ENCODE measurements around the gene ATN1. TPM values are rescaled to one million over a fixed set of nuclear protein-coding genes. Genes with fewer than 3 reads are reported as not detected.

ATN1 gene
- total RNA-seq, 5 donors from 2014 or later (not counting 1 experiment from before 2014, with no cell fraction given) = 34.7 to 44.3 (median 41.7) TPM

- Histone ChIP-seq H3K9me3 (no peaks in the 10 kb centered on the region), H3K4me1 (ENCODE audit: control insufficient read depth in 1 of 2, extremely low read depth in 1 of 2, insufficient read depth in 2 of 2, low read length in 2 of 2) (peaks cover 62 to 98% of the 10 kb centered on the region in 2 experiments), H3K27ac (ENCODE audit: low read length) (peak overlapping the region; percentile 97), H3K36me3 (ENCODE audit: control insufficient read depth in 2 of 2, extremely low read depth in 1 of 2, insufficient read depth in 1 of 2, low read length in 1 of 2) (peaks cover 6 to 54% of the 10 kb centered on the region in 2 donors), H3K27me3 (replicated peaks in 1 of 2; ENCODE audit: control insufficient read depth in 2 of 2, extremely low read depth in 1 of 2, insufficient read depth in 2 of 2, low read length in 1 of 2) (no peaks in the 10 kb centered on the region), H3K4me3 (ENCODE audit: control insufficient read depth in 1 of 2, extremely low read depth in 1 of 2, low read length in 1 of 2) (peak overlapping the region; percentile 38 to 39)
- ATAC-seq (replicated peaks in 1 of 4) (no peak), DNase-seq (no peak)
- CTCF ChIA-PET = interaction anchor here (1.4 to 6.8 kb wide), 8 partner anchors 9 to 108 kb away, joined by 3 to 126 read pairs (median 7); partner anchors contain the start of genes C12orf57 (in 2 of the 2), PTPN6 (in 2 of the 2), RNU7-1 (in 2 of the 2) and CDCA3 (in 1 of the 2)
- peaks cover 32% of the 10 kb centered on the region for H3K36me3 Mint-ChIP-seq
- WGBS (ENCODE audit: insufficient coverage) = 78% methylated on average over 17 of the region's 26 CpGs
- H3K4me3 Mint-ChIP-seq = peak overlapping the region; percentile 68 to 89 (median 88)
- peak overlapping the region; percentile 99 to 100 for H3K27ac Mint-ChIP-seq
- POLR2A ChIA-PET = interaction anchor here in 1 of 2 donors (1.7 to 2.1 kb wide), 2 partner anchors 15 to 16 kb away, joined by 15 to 22 read pairs; partner anchors contain the start of genes C12orf57 and RNU7-1
- no peaks in the 10 kb centered on the region for H3K27me3 Mint-ChIP-seq
- H3K4me1 Mint-ChIP-seq = peaks cover 77 to 92% (median 87%) of the 10 kb centered on the region in 3 donors
- H3K9me3 Mint-ChIP-seq = no peaks in the 10 kb centered on the region
Observed at GRCh38 chr12:6959805-6960592, 32.2 kb downstream of the ATN1 start.

GRCh38 chr12:6960593-6961277 is 33.0 kb downstream of the ATN1 start:
- Mint-ChIP-seq H3K4me1 (peaks cover 77 to 90% (median 85%) of the 10 kb centered on the region in 3 donors), H3K27me3 (no peaks in the 10 kb centered on the region), H3K36me3 (peaks cover 36% of the 10 kb centered on the region), H3K9me3 (no peaks in the 10 kb centered on the region), H3K27ac (peak overlapping the region; percentile 99 to 100), H3K4me3 (peak overlapping the region; percentile 68 to 88 (median 76))
- H3K27me3 ChIP-seq (replicated peaks in 1 of 2; ENCODE audit: control insufficient read depth in 2 of 2, extremely low read depth in 1 of 2, insufficient read depth in 2 of 2, low read length in 1 of 2) = no peaks in the 10 kb centered on the region
- H3K9me3 ChIP-seq = no peaks in the 10 kb centered on the region
- peak overlapping the region in 1 of 2 donors; percentile 3 for H3K4me3 ChIP-seq (ENCODE audit: control insufficient read depth in 1 of 2, extremely low read depth in 1 of 2, low read length in 1 of 2)
- H3K27ac ChIP-seq (ENCODE audit: low read length) = peak overlapping the region; percentile 97
- 41% methylated on average over 12 of the region's 13 CpGs for WGBS (ENCODE audit: insufficient coverage)
- POLR2A ChIA-PET = interaction anchor here (2.0 to 2.1 kb wide), 2 partner anchors 16 to 18 kb away, joined by 9 to 22 read pairs; partner anchors contain the start of genes C12orf57 (in 2 of the 2) and RNU7-1 (in 2 of the 2)
- CTCF ChIA-PET = interaction anchor here (0.5 to 6.8 kb wide), 12 partner anchors 8 to 346 kb away, joined by 3 to 126 read pairs (median 6); partner anchors contain the start of genes C12orf57 (in 2 of the 2), PTPN6 (in 2 of the 2), RNU7-1 (in 2 of the 2) and CDCA3 (in 1 of the 2)
- peaks cover 55 to 96% of the 10 kb centered on the region in 2 experiments for H3K4me1 ChIP-seq (ENCODE audit: control insufficient read depth in 1 of 2, extremely low read depth in 1 of 2, insufficient read depth in 2 of 2, low read length in 2 of 2)
- H3K36me3 ChIP-seq (ENCODE audit: control insufficient read depth in 2 of 2, extremely low read depth in 1 of 2, insufficient read depth in 1 of 2, low read length in 1 of 2) = peaks cover 3 to 54% of the 10 kb centered on the region in 2 donors
- DNase-seq = peak in 3 of 35 experiments; percentile 44 to 60 (median 45)
- ATAC-seq (replicated peaks in 1 of 4) = peak; percentile 2 to 7 (median 4)

GRCh38 chr12:6961278-6961694 is 33.5 kb downstream of the ATN1 start:
- Mint-ChIP-seq H3K4me3 (peak overlapping the region; percentile 68 to 88 (median 76)), H3K4me1 (peaks cover 71 to 85% (median 80%) of the 10 kb centered on the region in 3 donors), H3K9me3 (no peaks in the 10 kb centered on the region), H3K36me3 (peaks cover 34% of the 10 kb centered on the region), H3K27ac (peak overlapping the region; percentile 99 to 100), H3K27me3 (no peaks in the 10 kb centered on the region)
- H3K4me1 ChIP-seq (ENCODE audit: control insufficient read depth in 1 of 2, extremely low read depth in 1 of 2, insufficient read depth in 2 of 2, low read length in 2 of 2) = peaks cover 53 to 90% of the 10 kb centered on the region in 2 experiments
- H3K27me3 ChIP-seq (replicated peaks in 1 of 2; ENCODE audit: control insufficient read depth in 2 of 2, extremely low read depth in 1 of 2, insufficient read depth in 2 of 2, low read length in 1 of 2) = no peaks in the 10 kb centered on the region
- H3K4me3 ChIP-seq (ENCODE audit: control insufficient read depth in 1 of 2, extremely low read depth in 1 of 2, low read length in 1 of 2) = peak overlapping the region in 1 of 2 donors; percentile 9
- H3K27ac ChIP-seq (ENCODE audit: low read length) = peak overlapping the region; percentile 97
- CTCF ChIA-PET = interaction anchor here (0.5 to 6.8 kb wide), 14 partner anchors 8 to 346 kb away, joined by 3 to 126 read pairs (median 6); partner anchors contain the start of genes C12orf57 (in 2 of the 2), PTPN6 (in 2 of the 2), RNU7-1 (in 2 of the 2) and CDCA3 (in 1 of the 2)
- peaks cover 0 to 54% of the 10 kb centered on the region in 2 donors for H3K36me3 ChIP-seq (ENCODE audit: control insufficient read depth in 2 of 2, extremely low read depth in 1 of 2, insufficient read depth in 1 of 2, low read length in 1 of 2)
- peak; percentile 77 to 80 (median 80) for ATAC-seq (replicated peaks in 1 of 4)
- no peaks in the 10 kb centered on the region for H3K9me3 ChIP-seq
- peak; percentile 73 to 95 (median 85) for DNase-seq
- 2% methylated on average over 23 of the region's 24 CpGs for WGBS (ENCODE audit: insufficient coverage)
- POLR2A ChIA-PET = interaction anchor here (2.0 to 2.1 kb wide), 2 partner anchors 17 to 18 kb away, joined by 9 to 22 read pairs; partner anchors contain the start of genes C12orf57 (in 2 of the 2) and RNU7-1 (in 2 of the 2)

- no peaks in the 10 kb centered on the region for H3K27me3 Mint-ChIP-seq
- peaks cover 66 to 80% (median 75%) of the 10 kb centered on the region in 3 donors for H3K4me1 Mint-ChIP-seq
- H3K4me3 Mint-ChIP-seq = peak overlapping the region; percentile 68 to 88 (median 76)
- H3K36me3 Mint-ChIP-seq = peaks cover 32% of the 10 kb centered on the region
- no peaks in the 10 kb centered on the region for H3K27me3 ChIP-seq (replicated peaks in 1 of 2; ENCODE audit: control insufficient read depth in 2 of 2, extremely low read depth in 1 of 2, insufficient read depth in 2 of 2, low read length in 1 of 2)
- peaks cover 48 to 85% of the 10 kb centered on the region in 2 experiments for H3K4me1 ChIP-seq (ENCODE audit: control insufficient read depth in 1 of 2, extremely low read depth in 1 of 2, insufficient read depth in 2 of 2, low read length in 2 of 2)
- 26% methylated on average over 4 of the region's 16 CpGs for WGBS (ENCODE audit: insufficient coverage)
- peak overlapping the region in 1 of 2 donors; percentile 9 for H3K4me3 ChIP-seq (ENCODE audit: control insufficient read depth in 1 of 2, extremely low read depth in 1 of 2, low read length in 1 of 2)
- H3K36me3 ChIP-seq (ENCODE audit: control insufficient read depth in 2 of 2, extremely low read depth in 1 of 2, insufficient read depth in 1 of 2, low read length in 1 of 2) = peaks cover 0 to 54% of the 10 kb centered on the region in 2 donors
- ATAC-seq (replicated peaks in 1 of 4) = peak; percentile 13 to 29 (median 22)
- no peaks in the 10 kb centered on the region for H3K9me3 ChIP-seq
- peak in 4 of 35 experiments; percentile 32 to 46 (median 42) for DNase-seq
- H3K9me3 Mint-ChIP-seq = no peaks in the 10 kb centered on the region
- ChIA-PET POLR2A (interaction anchor here (2.0 to 2.1 kb wide), 2 partner anchors 17 to 19 kb away, joined by 9 to 22 read pairs; partner anchors contain the start of genes C12orf57 (in 2 of the 2) and RNU7-1 (in 2 of the 2)), CTCF (interaction anchor here (0.5 to 6.8 kb wide), 12 partner anchors 9 to 231 kb away, joined by 3 to 126 read pairs (median 6); partner anchors contain the start of genes C12orf57 (in 2 of the 2), PTPN6 (in 2 of the 2), RNU7-1 (in 2 of the 2) and CDCA3 (in 1 of the 2))
- H3K27ac Mint-ChIP-seq = peak overlapping the region; percentile 99 to 100
- peak overlapping the region; percentile 97 for H3K27ac ChIP-seq (ENCODE audit: low read length)
Observed at GRCh38 chr12:6961695-6962284, 34.0 kb downstream of the ATN1 start.

GRCh38 chr12:6962285-6963015 is 34.7 kb downstream of the ATN1 start:
- Mint-ChIP-seq H3K4me1 (peaks cover 60 to 73% (median 68%) of the 10 kb centered on the region in 3 donors), H3K9me3 (no peaks in the 10 kb centered on the region), H3K27ac (peak overlapping the region; percentile 99 to 100), H3K4me3 (peak overlapping the region; percentile 68 to 88 (median 76)), H3K36me3 (peaks cover 31% of the 10 kb centered on the region), H3K27me3 (no peaks in the 10 kb centered on the region)
- no peaks in the 10 kb centered on the region for H3K27me3 ChIP-seq (replicated peaks in 1 of 2; ENCODE audit: control insufficient read depth in 2 of 2, extremely low read depth in 1 of 2, insufficient read depth in 2 of 2, low read length in 1 of 2)
- ChIA-PET CTCF (interaction anchor here (0.5 to 6.8 kb wide), 8 partner anchors 10 to 230 kb away, joined by 3 to 126 read pairs (median 8); partner anchors contain the start of genes C12orf57 (in 2 of the 2), RNU7-1 (in 2 of the 2) and PTPN6 (in 1 of the 2)), POLR2A (interaction anchor here (2.0 to 2.1 kb wide), 2 partner anchors 18 to 19 kb away, joined by 9 to 22 read pairs; partner anchors contain the start of genes C12orf57 (in 2 of the 2) and RNU7-1 (in 2 of the 2))
- no peak overlapping the region for H3K4me3 ChIP-seq (ENCODE audit: control insufficient read depth in 1 of 2, extremely low read depth in 1 of 2, low read length in 1 of 2)
- DNase-seq (peak in 1 of 35 experiments; percentile 6), ATAC-seq (replicated peaks in 1 of 4) (no peak)
- H3K4me1 ChIP-seq (ENCODE audit: control insufficient read depth in 1 of 2, extremely low read depth in 1 of 2, insufficient read depth in 2 of 2, low read length in 2 of 2) = peaks cover 41 to 79% of the 10 kb centered on the region in 2 experiments
- no peaks in the 10 kb centered on the region for H3K9me3 ChIP-seq
- WGBS (ENCODE audit: insufficient coverage) = 86% methylated on average over 14 of the region's 25 CpGs
- peaks cover under 1 to 54% of the 10 kb centered on the region in 2 donors for H3K36me3 ChIP-seq (ENCODE audit: control insufficient read depth in 2 of 2, extremely low read depth in 1 of 2, insufficient read depth in 1 of 2, low read length in 1 of 2)
- peak overlapping the region; percentile 97 for H3K27ac ChIP-seq (ENCODE audit: low read length)
